OCI-LY1 (cell line): ENCODE data around the gene COL15A1.

Source experiments
- H2AFZ ChIP-seq: fragments of 200-600 bp; sonication (generic), shearing (Covaris generic); 2 replicates; pipeline ENCODE4 v1.6.0; 2014; ENCODE audit warnings: antibody characterized with exemption, mild to moderate bottlenecking, low read length
- H3F3A ChIP-seq: fragments of 200-600 bp; sonication (generic), shearing (Covaris generic); 2 replicates; pipeline ENCODE4 v1.6.0; 2014; ENCODE audit warnings: mild to moderate bottlenecking, antibody characterized with exemption, low read length, moderate library complexity; ENCODE audit not compliant: insufficient read depth
- H3K27ac ChIP-seq: fragments of 200-600 bp; sonication (generic); 2 replicates; pipeline ENCODE4 v1.5.1; 2014; ENCODE audit warnings: low read length, mixed run types, mild to moderate bottlenecking, low read depth; ENCODE audit not compliant: poor library complexity, severe bottlenecking
- H3K27me3 ChIP-seq: fragments of 200-600 bp; sonication (generic); 2 replicates; pipeline ENCODE4 v1.6.0; 2014; ENCODE audit warnings: antibody characterized with exemption, mild to moderate bottlenecking, low read length, moderate library complexity; ENCODE audit not compliant: insufficient read depth
- H3K36me3 ChIP-seq: fragments of 200-600 bp; sonication (generic); 2 replicates; pipeline ENCODE4 v1.6.1; 2014; ENCODE audit warnings: mild to moderate bottlenecking, antibody characterized with exemption, low read length, moderate library complexity, mixed read lengths; ENCODE audit not compliant: insufficient read depth
- H3K4me1 ChIP-seq: fragments of 200-600 bp; sonication (generic); 2 replicates; pipeline ENCODE4 v1.5.1; 2014; ENCODE audit warnings: mild to moderate bottlenecking, low read length, moderate library complexity; ENCODE audit not compliant: insufficient read depth, severe bottlenecking
- H3K4me2 ChIP-seq: fragments of 200-600 bp; sonication (generic), shearing (Covaris generic); 2 replicates; pipeline ENCODE4 v1.6.1; 2014; ENCODE audit warnings: low read length
- H3K4me3 ChIP-seq: fragments of 200-600 bp; sonication (generic); 2 replicates; pipeline ENCODE4 v1.5.1; 2014; ENCODE audit warnings: low read length, low read depth, mild to moderate bottlenecking, mixed read lengths; ENCODE audit not compliant: poor library complexity, severe bottlenecking
- H3K79me2 ChIP-seq: fragments of 200-600 bp; shearing (Covaris generic); 2 replicates; pipeline ENCODE4 v1.6.1; 2016; ENCODE audit warnings: mixed run types, low read length, mixed read lengths; ENCODE audit not compliant: insufficient read depth
- H3K9ac ChIP-seq: fragments of 200-600 bp; sonication (generic), shearing (Covaris generic); 2 replicates; pipeline ENCODE4 v1.6.1; 2014; ENCODE audit warnings: mild to moderate bottlenecking, low read length, mixed read lengths
- H3K9me2 ChIP-seq: fragments of 200-600 bp; sonication (generic), shearing (Covaris generic); 2 replicates; pipeline ENCODE4 v1.6.1; 2014; ENCODE audit warnings: low read depth, mild to moderate bottlenecking, low read length, mixed read lengths
- H3K9me3 ChIP-seq: fragments of 200-600 bp; shearing (Covaris generic); 2 replicates; pipeline ENCODE4 v1.6.1; 2014; ENCODE audit warnings: low read length, mixed read lengths
- H4K20me1 ChIP-seq: fragments of 200-600 bp; sonication (generic), shearing (Covaris generic); 2 replicates; pipeline ENCODE4 v1.6.0; 2016; ENCODE audit warnings: mild to moderate bottlenecking, low read length; ENCODE audit not compliant: insufficient read depth
- CTCF ChIP-seq: fragments of 200-600 bp; sonication (generic), shearing (Covaris generic); IDR thresholded peaks from 2 replicates; pipeline ENCODE4 v1.5.1; 2017; ENCODE audit warnings: mild to moderate bottlenecking, antibody characterized with exemption, low read length, moderate library complexity, mixed read lengths
- EZH2 ChIP-seq: fragments of 200-600 bp; sonication (generic), shearing (Covaris generic); IDR thresholded peaks from 2 replicates; pipeline ENCODE4 v1.8.0; 2017; ENCODE audit warnings: borderline replicate concordance, mixed run types, mild to moderate bottlenecking, antibody characterized with exemption, low read length, moderate library complexity, mixed read lengths

Gene COL15A1

GRCh38 chr9:99076030-99076429 lies 132.3 kb downstream of the COL15A1 start:
- no peaks in the 10 kb centered on the region for H3K4me1 ChIP-seq
- TF ChIP-seq CTCF (no peak), EZH2 (no peak)
- no peak overlapping the region for H3K9ac ChIP-seq
- H3K79me2 ChIP-seq: no peaks in the 10 kb centered on the region
- H3K9me2 ChIP-seq: no peaks in the 10 kb centered on the region
- H3K4me2 ChIP-seq: no peak overlapping the region
- no peak overlapping the region for H3K27ac ChIP-seq
- no peaks in the 10 kb centered on the region for H3K36me3 ChIP-seq
- no peak overlapping the region for H3K4me3 ChIP-seq
- no peaks in the 10 kb centered on the region; the same call in 1 of the 2 replicates for H3K27me3 ChIP-seq
- no peak overlapping the region for H2AFZ ChIP-seq
- H3F3A ChIP-seq: no peaks in the 10 kb centered on the region
- no peaks in the 10 kb centered on the region for H4K20me1 ChIP-seq
- no peaks in the 10 kb centered on the region for H3K9me3 ChIP-seq

- no peaks in the 10 kb centered on the region for H3K79me2 ChIP-seq
- no peaks in the 10 kb centered on the region for H3K36me3 ChIP-seq
- TF ChIP-seq CTCF (no peak), EZH2 (no peak)
- H3K4me3 ChIP-seq: no peak overlapping the region
- no peaks in the 10 kb centered on the region for H3K9me3 ChIP-seq
- no peaks in the 10 kb centered on the region for H3K4me1 ChIP-seq
- no peaks in the 10 kb centered on the region for H3K9me2 ChIP-seq
- no peak overlapping the region for H2AFZ ChIP-seq
- no peak overlapping the region for H3K9ac ChIP-seq
- no peaks in the 10 kb centered on the region; the same call in 1 of the 2 replicates for H3K27me3 ChIP-seq
- no peaks in the 10 kb centered on the region for H4K20me1 ChIP-seq
- H3K4me2 ChIP-seq: no peak overlapping the region
- no peak overlapping the region for H3K27ac ChIP-seq
- no peaks in the 10 kb centered on the region for H3F3A ChIP-seq
Measured at GRCh38 chr9:99076483-99077171, 132.9 kb downstream of the COL15A1 start.

- no peaks in the 10 kb centered on the region for H3F3A ChIP-seq
Measured at GRCh38 chr9:99078717-99079116, 135.0 kb downstream of the COL15A1 start.

More at GRCh38 chr9:99078717-99079116, 135.0 kb downstream of the COL15A1 start:
- Histone ChIP-seq H3K27ac (no peak overlapping the region), H3K9ac (no peak overlapping the region), H3K9me2 (no peaks in the 10 kb centered on the region), H3K4me2 (no peak overlapping the region), H3K4me3 (no peak overlapping the region), H3K4me1 (no peaks in the 10 kb centered on the region), H3K79me2 (no peaks in the 10 kb centered on the region), H3K27me3 (peaks cover 5% of the 10 kb centered on the region; the same call in 1 of the 2 replicates), H4K20me1 (no peaks in the 10 kb centered on the region), H3K9me3 (no peaks in the 10 kb centered on the region), H3K36me3 (no peaks in the 10 kb centered on the region), H2AFZ (no peak overlapping the region)
- TF ChIP-seq EZH2 (no peak), CTCF (no peak)
